ACC112 (cell line): ENCODE results near the gene LRIF1.
A peak's percentile ranks its signal among the peaks of the same experiment; 100 is the strongest.
"Not testable (repeated sequence)": the region's sequence is repeated elsewhere in the genome, so short reads cannot be mapped to it uniquely, and the experiment has no call there.

Experiments used
- H2AFZ ChIP-seq: fragments of 200-600 bp; sonication (generic); one replicate; pipeline ENCODE4 v1.6.0; 2017; ENCODE audit warnings: antibody characterized with exemption, low read length; ENCODE audit not compliant: unreplicated experiment
- H3K27ac ChIP-seq: fragments of 200-600 bp; sonication (generic); 2 replicates; pipeline ENCODE4 v1.5.1; 2014; ENCODE audit warnings: low read depth, mild to moderate bottlenecking, antibody characterized with exemption, low read length, moderate library complexity
- H3K27me3 ChIP-seq: fragments of 200-600 bp; sonication (generic); 2 replicates; pipeline ENCODE4 v1.6.1; 2014; ENCODE audit warnings: mild to moderate bottlenecking, antibody characterized with exemption, low read length, moderate library complexity, mixed read lengths; ENCODE audit not compliant: insufficient read depth
- H3K36me3 ChIP-seq: fragments of 200-600 bp; sonication (generic); 2 replicates; pipeline ENCODE4 v1.6.1; 2016; ENCODE audit warnings: mild to moderate bottlenecking, antibody characterized with exemption, low read length, moderate library complexity, mixed read lengths; ENCODE audit not compliant: insufficient read depth
- H3K4me1 ChIP-seq: fragments of 200-600 bp; sonication (generic); one replicate; pipeline ENCODE4 v1.6.1; 2016; ENCODE audit warnings: low read length, mixed read lengths; ENCODE audit not compliant: insufficient read depth, unreplicated experiment, control insufficient read depth
- H3K4me3 ChIP-seq: fragments of 200-600 bp; sonication (generic); 2 replicates; pipeline ENCODE4 v1.5.1; 2014; ENCODE audit warnings: mild to moderate bottlenecking, low read depth, low read length
- H3K79me2 ChIP-seq: fragments of 200-600 bp; sonication (generic); one replicate; pipeline ENCODE4 v1.6.0; 2016; ENCODE audit warnings: low read length; ENCODE audit not compliant: control insufficient read depth, unreplicated experiment, insufficient read depth

Gene LRIF1

DNA sequence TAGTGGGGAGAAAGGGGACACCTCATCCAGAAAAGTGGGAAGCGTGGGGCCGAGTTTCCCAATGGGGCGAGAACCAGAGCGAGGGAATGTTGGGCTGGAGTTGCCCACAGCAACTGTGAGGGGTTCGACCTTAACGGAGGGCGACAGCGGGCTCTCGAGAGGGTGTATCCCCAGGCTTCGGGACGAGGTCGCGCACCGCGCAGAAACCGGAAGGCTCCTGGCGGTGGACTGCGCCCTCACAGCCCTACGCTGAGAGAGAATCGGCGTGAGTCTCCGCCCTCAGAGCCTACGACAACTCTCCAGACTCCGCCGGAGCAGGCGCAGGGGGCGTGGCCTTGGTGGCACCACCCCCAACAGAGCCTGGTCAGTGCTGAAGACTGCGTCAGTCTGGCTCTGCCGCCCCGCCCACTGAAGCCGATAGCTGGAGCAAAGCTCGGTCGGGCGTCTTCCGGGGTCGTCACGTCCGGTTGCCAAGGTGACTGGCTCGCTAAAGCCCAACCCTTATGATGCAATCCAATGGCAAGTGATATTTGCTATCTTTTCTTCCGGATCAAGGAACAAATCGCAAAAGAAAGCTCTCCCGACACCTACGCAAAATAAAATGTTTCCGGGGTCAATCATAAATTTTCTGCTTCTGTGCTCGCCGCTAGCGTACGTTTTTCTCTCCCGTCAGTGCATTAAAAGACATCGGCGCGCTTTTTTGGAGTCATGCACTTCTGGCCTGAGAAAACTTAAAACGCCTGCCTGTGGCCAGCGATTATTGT lies at the start of gene LRIF1:
LRIF1 (minus strand) TSS at position 232 of the 764 bp plus-strand sequence. CDS start 234 bp downstream, outside the sequence.
- Histone ChIP-seq H3K4me1 (no peaks in the 10 kb centered on the region), H3K36me3 (peaks cover 3% of the 10 kb centered on the region; the same call in 1 of the 2 replicates), H3K4me3 (peak within 1 kb of the TSS; percentile 84), H3K27me3 (peaks cover 8% of the 10 kb centered on the region; the same call in 1 of the 2 replicates), H3K27ac (peak within 1 kb of the TSS; percentile 94), H2AFZ (peak within 1 kb of the TSS; percentile 86), H3K79me2 (peaks cover 24% of the 10 kb centered on the region)

- no peak overlapping the region for H2AFZ ChIP-seq
- no peak overlapping the region for H3K27ac ChIP-seq
- no peaks in the 10 kb centered on the region for H3K27me3 ChIP-seq
- no peaks in the 10 kb centered on the region for H3K4me1 ChIP-seq
- H3K4me3 ChIP-seq, result no peak overlapping the region
- H3K36me3 ChIP-seq, result no peaks in the 10 kb centered on the region
- no peaks in the 10 kb centered on the region for H3K79me2 ChIP-seq
These were observed 44.3 kb upstream of the LRIF1 start for GRCh38 chr1:111008031-111008430.

DNA sequence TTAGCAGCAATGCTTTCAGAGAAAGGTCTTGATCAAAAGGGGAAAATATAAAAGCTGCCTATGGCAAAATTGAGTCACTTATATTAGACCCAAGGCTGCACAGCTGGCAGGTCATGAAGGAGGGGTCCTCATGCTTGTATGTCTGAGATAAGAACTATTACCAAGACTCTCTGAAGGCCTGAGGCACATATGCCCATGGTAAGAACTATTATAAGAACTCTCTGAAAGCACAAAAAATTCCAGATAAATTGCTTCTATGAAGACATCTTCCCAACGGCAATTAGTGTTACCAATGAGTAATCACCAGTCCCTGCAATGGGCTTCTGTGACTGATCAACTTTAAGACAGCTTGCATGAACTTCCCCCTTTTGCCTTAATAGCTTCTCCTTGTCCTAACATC lies 42.8 kb upstream of the LRIF1 start:
- no peak overlapping the region for H2AFZ ChIP-seq
- H3K27ac ChIP-seq, result no peak overlapping the region
- H3K36me3 ChIP-seq, result no peaks in the 10 kb centered on the region
- H3K4me1 ChIP-seq, result no peaks in the 10 kb centered on the region
- no peaks in the 10 kb centered on the region for H3K79me2 ChIP-seq
- no peak overlapping the region for H3K4me3 ChIP-seq
- no peaks in the 10 kb centered on the region for H3K27me3 ChIP-seq

- H3K79me2 ChIP-seq, H3K36me3 ChIP-seq, H2AFZ ChIP-seq, H3K4me1 ChIP-seq, H3K4me3 ChIP-seq, H3K27ac ChIP-seq: not testable (repeated sequence)
- peaks cover 33% of the 10 kb centered on the region for H3K27me3 ChIP-seq
These were observed 35.9 kb upstream of the LRIF1 start for GRCh38 chr1:110999607-111000006.

DNA sequence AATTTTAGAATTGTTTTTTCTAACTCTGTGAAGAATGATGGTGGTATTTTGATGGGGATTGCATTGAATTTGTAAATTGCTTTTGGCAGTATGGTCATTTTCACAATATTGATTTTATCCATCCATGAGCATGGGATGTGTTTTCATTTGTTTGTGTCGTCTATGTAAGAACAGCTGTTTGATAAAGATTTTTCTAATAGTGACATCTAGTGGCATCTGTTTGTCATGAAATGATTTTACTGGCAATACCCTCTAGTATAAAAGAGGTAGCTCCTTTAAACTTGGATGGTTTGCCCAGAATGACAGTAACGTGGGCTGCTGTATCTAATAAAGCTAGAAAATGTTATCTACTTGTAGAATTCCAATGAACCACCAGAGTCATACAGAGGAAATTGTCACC lies 28.6 kb upstream of the LRIF1 start:
- H3K36me3 ChIP-seq, result not testable (repeated sequence)

DNA sequence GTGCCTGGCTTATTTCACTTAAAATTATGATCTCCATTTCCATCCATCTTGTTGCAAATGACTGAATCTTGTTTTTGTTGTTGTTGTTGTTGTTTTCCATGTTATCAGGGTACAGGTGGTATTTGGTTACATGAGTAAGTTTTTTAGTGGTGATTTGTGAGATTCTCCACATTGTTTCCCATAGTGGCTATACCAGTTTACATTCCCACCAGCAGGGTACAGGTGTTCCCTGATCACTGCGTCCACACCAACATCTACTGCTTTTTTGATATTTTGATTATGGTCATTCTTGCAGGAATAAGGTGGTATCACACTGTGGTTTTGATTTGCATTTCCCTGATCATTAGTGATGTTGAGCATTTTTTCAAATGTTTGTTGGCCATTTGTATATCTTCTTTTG lies 27.6 kb upstream of the LRIF1 start:
- not testable (repeated sequence) for H3K27ac ChIP-seq, H3K79me2 ChIP-seq, H2AFZ ChIP-seq, H3K4me3 ChIP-seq, H3K36me3 ChIP-seq, H3K4me1 ChIP-seq
- peaks cover 64% of the 10 kb centered on the region for H3K27me3 ChIP-seq

More for the DNA sequence above, 28.6 kb upstream of the LRIF1 start:
- H3K27me3 ChIP-seq, result peaks cover 65% of the 10 kb centered on the region
- not testable (repeated sequence) for H3K79me2 ChIP-seq, H3K4me3 ChIP-seq, H2AFZ ChIP-seq, H3K27ac ChIP-seq, H3K4me1 ChIP-seq

DNA sequence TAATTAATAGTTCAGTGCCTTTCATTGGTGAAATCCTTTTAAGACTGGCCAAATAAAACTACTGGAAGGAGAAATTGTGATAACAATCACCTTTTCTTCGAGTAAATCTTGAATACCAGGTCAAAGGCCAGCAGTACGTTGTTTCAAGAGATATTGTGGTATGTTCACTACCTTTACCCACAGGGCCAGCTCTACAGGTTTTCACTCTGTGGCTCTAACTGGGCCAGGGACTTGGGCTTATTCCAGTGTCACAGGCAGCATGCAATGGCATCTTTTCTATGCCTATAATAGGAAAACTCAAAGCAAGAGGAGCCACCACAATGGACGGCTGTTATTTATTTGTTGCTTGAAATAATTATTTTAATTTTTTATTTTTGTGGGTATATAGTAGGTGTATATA lies 26.8 kb upstream of the LRIF1 start:
- Histone ChIP-seq H2AFZ (no peak overlapping the region), H3K79me2 (no peaks in the 10 kb centered on the region), H3K27me3 (peaks cover 64% of the 10 kb centered on the region), H3K4me1 (no peaks in the 10 kb centered on the region), H3K4me3 (no peak overlapping the region), H3K36me3 (no peaks in the 10 kb centered on the region), H3K27ac (no peak overlapping the region)

DNA sequence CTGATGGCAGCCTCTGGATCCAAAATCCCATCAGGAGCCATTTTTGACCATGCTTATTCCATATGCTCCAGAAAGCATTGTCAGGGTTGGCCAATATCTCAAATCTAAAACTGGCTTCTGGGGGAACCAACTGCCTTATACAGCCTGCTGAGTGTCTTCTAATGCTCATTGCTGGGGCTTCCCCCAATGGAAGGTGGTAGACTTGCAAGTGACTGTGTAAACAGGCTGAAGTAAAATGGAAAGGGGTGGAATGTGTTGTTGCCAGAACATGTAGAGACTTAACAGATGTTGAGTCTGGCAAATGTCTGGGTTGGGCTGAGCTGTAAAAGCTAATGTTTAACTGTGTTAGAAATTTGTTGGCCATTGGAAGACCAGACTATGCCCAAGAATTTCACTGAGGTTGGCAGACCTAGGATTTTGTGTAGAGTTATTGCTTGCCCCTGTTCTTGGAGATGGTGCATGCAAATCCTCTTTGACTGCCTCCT lies 22.7 kb upstream of the LRIF1 start:
- H3K36me3 ChIP-seq, result no peaks in the 10 kb centered on the region
- no peak overlapping the region for H2AFZ ChIP-seq
- no peaks in the 10 kb centered on the region for H3K4me1 ChIP-seq
- H3K27ac ChIP-seq, result no peak overlapping the region
- H3K4me3 ChIP-seq, result no peak overlapping the region
- H3K27me3 ChIP-seq, result peaks cover 77% of the 10 kb centered on the region
- no peaks in the 10 kb centered on the region for H3K79me2 ChIP-seq

GRCh38 chr1:110982320-110982719 lies 18.6 kb upstream of the LRIF1 start:
- H3K4me3 ChIP-seq, result no peak overlapping the region
- H3K27me3 ChIP-seq, result peaks cover 56% of the 10 kb centered on the region
- no peaks in the 10 kb centered on the region for H3K36me3 ChIP-seq
- no peaks in the 10 kb centered on the region for H3K4me1 ChIP-seq
- no peak overlapping the region for H2AFZ ChIP-seq
- H3K79me2 ChIP-seq, result no peaks in the 10 kb centered on the region
- no peak overlapping the region for H3K27ac ChIP-seq

- Histone ChIP-seq H3K27me3 (peaks cover 25% of the 10 kb centered on the region), H3K4me1 (peaks cover 3% of the 10 kb centered on the region), H3K36me3 (no peaks in the 10 kb centered on the region), H3K4me3 (no peak overlapping the region), H2AFZ (no peak overlapping the region), H3K79me2 (no peaks in the 10 kb centered on the region), H3K27ac (no peak overlapping the region)
These were observed 15.4 kb upstream of the LRIF1 start for GRCh38 chr1:110979154-110979553.

GRCh38 chr1:110976089-110976488 lies 12.4 kb upstream of the LRIF1 start:
- peaks cover 3% of the 10 kb centered on the region for H3K4me1 ChIP-seq
- H3K4me3 ChIP-seq, result no peak overlapping the region
- H3K27ac ChIP-seq, result no peak overlapping the region
- H2AFZ ChIP-seq, result no peak overlapping the region
- no peaks in the 10 kb centered on the region for H3K79me2 ChIP-seq
- no peaks in the 10 kb centered on the region for H3K36me3 ChIP-seq
- H3K27me3 ChIP-seq, result peaks cover 40% of the 10 kb centered on the region
